ENCODE results near the gene MCRIP1. TPM values are rescaled to one million over a fixed set of nuclear protein-coding genes. Genes with fewer than 3 reads are reported as not detected.

Gene MCRIP1
- total and polyA plus RNA-seq, 2 of the 13 experiments (the other 11 are each of a cell fraction or from before 2014, with no cell fraction given): 79.7 to 84.9 TPM

- TF ChIP-seq, protein P1, sequence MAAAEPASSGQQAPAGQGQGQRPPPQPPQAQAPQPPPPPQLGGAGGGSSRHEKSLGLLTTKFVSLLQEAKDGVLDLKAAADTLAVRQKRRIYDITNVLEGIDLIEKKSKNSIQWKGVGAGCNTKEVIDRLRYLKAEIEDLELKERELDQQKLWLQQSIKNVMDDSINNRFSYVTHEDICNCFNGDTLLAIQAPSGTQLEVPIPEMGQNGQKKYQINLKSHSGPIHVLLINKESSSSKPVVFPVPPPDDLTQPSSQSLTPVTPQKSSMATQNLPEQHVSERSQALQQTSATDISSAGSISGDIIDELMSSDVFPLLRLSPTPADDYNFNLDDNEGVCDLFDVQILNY (CRISPR knock-in tag; conservative IDR thresholded peaks at IDR 0.05): peak; percentile 52; the same call in 1 of the 2 replicates
- TF ChIP-seq, protein P2, sequence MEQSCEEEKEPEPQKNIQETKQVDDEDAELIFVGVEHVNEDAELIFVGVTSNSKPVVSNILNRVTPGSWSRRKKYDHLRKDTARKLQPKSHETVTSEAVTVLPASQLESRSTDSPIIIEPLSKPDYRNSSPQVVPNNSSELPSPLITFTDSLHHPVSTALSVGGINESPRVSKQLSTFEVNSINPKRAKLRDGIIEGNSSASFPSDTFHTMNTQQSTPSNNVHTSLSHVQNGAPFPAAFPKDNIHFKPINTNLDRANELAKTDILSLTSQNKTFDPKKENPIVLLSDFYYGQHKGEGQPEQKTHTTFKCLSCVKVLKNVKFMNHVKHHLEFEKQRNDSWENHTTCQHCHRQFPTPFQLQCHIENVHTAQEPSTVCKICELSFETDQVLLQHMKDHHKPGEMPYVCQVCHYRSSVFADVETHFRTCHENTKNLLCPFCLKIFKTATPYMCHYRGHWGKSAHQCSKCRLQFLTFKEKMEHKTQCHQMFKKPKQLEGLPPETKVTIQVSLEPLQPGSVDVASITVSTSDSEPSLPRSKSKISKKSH (CRISPR knock-in tag; IDR thresholded peaks at IDR 0.05; ENCODE audit: borderline replicate concordance): peak; percentile 90
- TF ChIP-seq, protein P3, sequence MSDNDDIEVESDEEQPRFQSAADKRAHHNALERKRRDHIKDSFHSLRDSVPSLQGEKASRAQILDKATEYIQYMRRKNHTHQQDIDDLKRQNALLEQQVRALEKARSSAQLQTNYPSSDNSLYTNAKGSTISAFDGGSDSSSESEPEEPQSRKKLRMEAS (IDR thresholded peaks at IDR 0.05): peak; percentile 97
- TF ChIP-seq, protein P4, sequence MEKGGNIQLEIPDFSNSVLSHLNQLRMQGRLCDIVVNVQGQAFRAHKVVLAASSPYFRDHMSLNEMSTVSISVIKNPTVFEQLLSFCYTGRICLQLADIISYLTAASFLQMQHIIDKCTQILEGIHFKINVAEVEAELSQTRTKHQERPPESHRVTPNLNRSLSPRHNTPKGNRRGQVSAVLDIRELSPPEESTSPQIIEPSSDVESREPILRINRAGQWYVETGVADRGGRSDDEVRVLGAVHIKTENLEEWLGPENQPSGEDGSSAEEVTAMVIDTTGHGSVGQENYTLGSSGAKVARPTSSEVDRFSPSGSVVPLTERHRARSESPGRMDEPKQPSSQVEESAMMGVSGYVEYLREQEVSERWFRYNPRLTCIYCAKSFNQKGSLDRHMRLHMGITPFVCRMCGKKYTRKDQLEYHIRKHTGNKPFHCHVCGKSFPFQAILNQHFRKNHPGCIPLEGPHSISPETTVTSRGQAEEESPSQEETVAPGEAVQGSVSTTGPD (CRISPR knock-in tag; IDR thresholded peaks at IDR 0.05): no peak
- TF ChIP-seq PCBP1 (IDR thresholded peaks at IDR 0.05; ENCODE audit: borderline replicate concordance, low read depth, low read length): peak; percentile 90; the same call in 1 of the 2 replicates
- TF ChIP-seq ZFX (CRISPR knock-in tag; IDR thresholded peaks at IDR 0.05; ENCODE audit: low read depth): peak; percentile 94
- TF ChIP-seq FOXP1 (IDR thresholded peaks at IDR 0.05): no peak
- TF ChIP-seq FOXP1 (CRISPR knock-in tag; IDR thresholded peaks at IDR 0.05): no peak
- TF ChIP-seq ZNF207 (IDR thresholded peaks at IDR 0.05; ENCODE audit: borderline replicate concordance): no peak
- peak; percentile 67 for TF ChIP-seq TBL1XR1 (IDR thresholded peaks at IDR 0.05; ENCODE audit: borderline replicate concordance, low read length, partially characterized antibody)
- TF ChIP-seq, protein P5, sequence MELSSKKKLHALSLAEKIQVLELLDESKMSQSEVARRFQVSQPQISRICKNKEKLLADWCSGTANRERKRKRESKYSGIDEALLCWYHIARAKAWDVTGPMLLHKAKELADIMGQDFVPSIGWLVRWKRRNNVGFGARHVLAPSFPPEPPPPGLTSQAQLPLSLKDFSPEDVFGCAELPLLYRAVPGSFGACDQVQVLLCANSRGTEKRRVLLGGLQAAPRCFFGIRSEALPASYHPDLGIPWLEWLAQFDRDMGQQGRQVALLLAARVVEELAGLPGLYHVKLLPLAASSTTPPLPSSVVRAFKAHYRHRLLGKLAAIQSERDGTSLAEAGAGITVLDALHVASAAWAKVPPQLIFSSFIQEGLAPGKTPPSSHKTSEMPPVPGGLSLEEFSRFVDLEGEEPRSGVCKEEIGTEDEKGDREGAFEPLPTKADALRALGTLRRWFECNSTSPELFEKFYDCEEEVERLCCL (CRISPR knock-in tag; IDR thresholded peaks at IDR 0.05; ENCODE audit: borderline replicate concordance): peak; percentile 91; the same call in 1 of the 2 replicates
- TF ChIP-seq, protein P6, sequence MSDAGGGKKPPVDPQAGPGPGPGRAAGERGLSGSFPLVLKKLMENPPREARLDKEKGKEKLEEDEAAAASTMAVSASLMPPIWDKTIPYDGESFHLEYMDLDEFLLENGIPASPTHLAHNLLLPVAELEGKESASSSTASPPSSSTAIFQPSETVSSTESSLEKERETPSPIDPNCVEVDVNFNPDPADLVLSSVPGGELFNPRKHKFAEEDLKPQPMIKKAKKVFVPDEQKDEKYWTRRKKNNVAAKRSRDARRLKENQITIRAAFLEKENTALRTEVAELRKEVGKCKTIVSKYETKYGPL (CRISPR knock-in tag; IDR thresholded peaks at IDR 0.05): 0 out of 2 replicates have a peak, but pooled peaks have one; percentile 53
- TF ChIP-seq ZNF800 (CRISPR knock-in tag; IDR thresholded peaks at IDR 0.05): no peak
- TF ChIP-seq, protein P7, sequence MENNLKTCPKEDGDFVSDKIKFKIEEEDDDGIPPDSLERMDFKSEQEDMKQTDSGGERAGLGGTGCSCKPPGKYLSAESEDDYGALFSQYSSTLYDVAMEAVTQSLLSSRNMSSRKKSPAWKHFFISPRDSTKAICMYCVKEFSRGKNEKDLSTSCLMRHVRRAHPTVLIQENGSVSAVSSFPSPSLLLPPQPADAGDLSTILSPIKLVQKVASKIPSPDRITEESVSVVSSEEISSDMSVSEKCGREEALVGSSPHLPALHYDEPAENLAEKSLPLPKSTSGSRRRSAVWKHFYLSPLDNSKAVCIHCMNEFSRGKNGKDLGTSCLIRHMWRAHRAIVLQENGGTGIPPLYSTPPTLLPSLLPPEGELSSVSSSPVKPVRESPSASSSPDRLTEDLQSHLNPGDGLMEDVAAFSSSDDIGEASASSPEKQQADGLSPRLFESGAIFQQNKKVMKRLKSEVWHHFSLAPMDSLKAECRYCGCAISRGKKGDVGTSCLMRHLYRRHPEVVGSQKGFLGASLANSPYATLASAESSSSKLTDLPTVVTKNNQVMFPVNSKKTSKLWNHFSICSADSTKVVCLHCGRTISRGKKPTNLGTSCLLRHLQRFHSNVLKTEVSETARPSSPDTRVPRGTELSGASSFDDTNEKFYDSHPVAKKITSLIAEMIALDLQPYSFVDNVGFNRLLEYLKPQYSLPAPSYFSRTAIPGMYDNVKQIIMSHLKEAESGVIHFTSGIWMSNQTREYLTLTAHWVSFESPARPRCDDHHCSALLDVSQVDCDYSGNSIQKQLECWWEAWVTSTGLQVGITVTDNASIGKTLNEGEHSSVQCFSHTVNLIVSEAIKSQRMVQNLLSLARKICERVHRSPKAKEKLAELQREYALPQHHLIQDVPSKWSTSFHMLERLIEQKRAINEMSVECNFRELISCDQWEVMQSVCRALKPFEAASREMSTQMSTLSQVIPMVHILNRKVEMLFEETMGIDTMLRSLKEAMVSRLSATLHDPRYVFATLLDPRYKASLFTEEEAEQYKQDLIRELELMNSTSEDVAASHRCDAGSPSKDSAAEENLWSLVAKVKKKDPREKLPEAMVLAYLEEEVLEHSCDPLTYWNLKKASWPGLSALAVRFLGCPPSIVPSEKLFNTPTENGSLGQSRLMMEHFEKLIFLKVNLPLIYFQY (CRISPR knock-in tag; IDR thresholded peaks at IDR 0.05; ENCODE audit: borderline replicate concordance): peak; percentile 52; the same call in 1 of the 2 replicates
- TF ChIP-seq ZNF556 (CRISPR knock-in tag; IDR thresholded peaks at IDR 0.05; ENCODE audit: borderline replicate concordance): no peak
Observed at GRCh38 chr17:81860756-81861568, 27.9 kb upstream of the MCRIP1 start (continued).
